Cardiac muscle cell (in vitro differentiated cells and primary cell): Measurements from ENCODE around the gene TMEM132C. TPM values are rescaled to one million over a fixed set of nuclear protein-coding genes. Genes with fewer than 3 reads are reported as not detected.

Experiments
- DNase-seq, 2 donors: peaks; one replicate each; pipeline versions ENCODE4 v3.0.0 to v3.0.0-alpha.2; 2010 to 2017; ENCODE audit warnings: low read depth in 1 of 2, low spot score in 1 of 2
- H3K27ac ChIP-seq: fragments of 200-600 bp; sonication (generic); 2 replicates; pipeline ENCODE4 v1.5.1; 2016
- H3K27me3 ChIP-seq: fragments of 200-600 bp; sonication (generic); 2 replicates; pipeline ENCODE4 v1.6.0; 2016; ENCODE audit warnings: control low read depth
- H3K36me3 ChIP-seq: fragments of 200-600 bp; sonication (generic); 2 replicates; pipeline ENCODE4 v1.5.1; 2016; ENCODE audit warnings: control low read depth
- H3K4me1 ChIP-seq: fragments of 200-600 bp; sonication (generic); 2 replicates; pipeline ENCODE4 v1.8.1; 2017; ENCODE audit warnings: low read depth, mild to moderate bottlenecking, mixed run types
- H3K4me3 ChIP-seq: fragments of 200-600 bp; sonication (generic); 2 replicates; pipeline ENCODE4 v1.5.1; 2016; ENCODE audit warnings: mild to moderate bottlenecking
- H3K9me3 ChIP-seq: fragments of 200-600 bp; sonication (generic); 2 replicates; pipeline ENCODE4 v1.5.1; 2017; ENCODE audit warnings: low read depth, mild to moderate bottlenecking, control low read depth
- polyA plus RNA-seq: library from polyadenylated mRNA; unstranded; fragments of >200 nt; fragmentation: Nextera tagmentation; extraction: Ambion mirVana; gene quantifications from 2 replicates; pipeline ENCODE4 v1.2.1, GENCODE V29; 2016
- total RNA-seq: library from RNA; depleted of rRNA; stranded (reverse); fragments of >200 nt; gene quantifications from 2 replicates; pipeline ENCODE4 v1.2.3, GENCODE V29; 2016
- TF ChIP-seq, protein P1 (sequence below): IDR thresholded peaks from 2 replicates; pipeline ENCODE4 v1.5.1; 2012; ENCODE audit warnings: low read depth, mild to moderate bottlenecking, low read length

The TMEM132C gene
- total and polyA plus RNA-seq, 2 experiments from 2014 or later = 1.8 to 2.5 TPM

DNA sequence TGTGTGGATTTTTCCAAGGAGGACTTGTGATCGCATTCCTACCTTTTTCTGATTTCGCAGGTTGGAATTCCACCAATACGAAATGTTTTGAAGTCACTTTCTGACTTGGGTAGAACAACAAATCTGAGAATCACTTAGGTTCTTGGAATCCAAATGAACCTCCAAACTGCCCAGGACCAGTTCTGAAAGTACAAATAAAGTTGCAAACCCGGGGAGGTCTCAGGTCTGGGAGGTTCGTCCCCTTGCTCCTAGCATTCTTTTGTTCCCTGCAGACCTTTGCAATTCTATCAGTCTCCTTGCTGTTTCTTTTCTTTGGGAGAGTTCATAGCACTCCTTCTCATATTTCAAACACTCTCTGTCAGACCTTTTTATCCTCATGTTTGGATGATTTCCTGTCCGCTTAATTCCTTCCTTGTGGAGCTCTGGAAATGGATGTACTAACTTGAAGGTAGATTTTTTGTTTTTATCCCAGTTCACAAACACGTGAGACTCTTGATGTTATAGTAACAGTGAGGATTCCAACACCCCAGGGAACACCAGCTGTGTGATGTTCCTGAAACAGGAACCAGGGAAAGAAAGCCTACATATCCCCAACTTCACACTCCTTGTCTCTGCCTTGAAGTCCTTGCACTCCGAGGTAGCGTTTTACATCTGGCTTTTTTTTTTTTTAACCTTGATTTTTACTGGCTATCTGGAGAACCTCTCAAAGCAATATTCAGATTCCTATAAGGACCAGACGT lies 70.6 kb downstream of the TMEM132C start:
- Histone ChIP-seq H3K36me3 (no peaks in the 10 kb centered on the region), H3K27me3 (no peaks in the 10 kb centered on the region), H3K4me3 (no peak overlapping the region), H3K4me1 (peaks cover 36% of the 10 kb centered on the region), H3K27ac (peak overlapping the region; percentile 26), H3K9me3 (no peaks in the 10 kb centered on the region)
- TF ChIP-seq, protein P1, sequence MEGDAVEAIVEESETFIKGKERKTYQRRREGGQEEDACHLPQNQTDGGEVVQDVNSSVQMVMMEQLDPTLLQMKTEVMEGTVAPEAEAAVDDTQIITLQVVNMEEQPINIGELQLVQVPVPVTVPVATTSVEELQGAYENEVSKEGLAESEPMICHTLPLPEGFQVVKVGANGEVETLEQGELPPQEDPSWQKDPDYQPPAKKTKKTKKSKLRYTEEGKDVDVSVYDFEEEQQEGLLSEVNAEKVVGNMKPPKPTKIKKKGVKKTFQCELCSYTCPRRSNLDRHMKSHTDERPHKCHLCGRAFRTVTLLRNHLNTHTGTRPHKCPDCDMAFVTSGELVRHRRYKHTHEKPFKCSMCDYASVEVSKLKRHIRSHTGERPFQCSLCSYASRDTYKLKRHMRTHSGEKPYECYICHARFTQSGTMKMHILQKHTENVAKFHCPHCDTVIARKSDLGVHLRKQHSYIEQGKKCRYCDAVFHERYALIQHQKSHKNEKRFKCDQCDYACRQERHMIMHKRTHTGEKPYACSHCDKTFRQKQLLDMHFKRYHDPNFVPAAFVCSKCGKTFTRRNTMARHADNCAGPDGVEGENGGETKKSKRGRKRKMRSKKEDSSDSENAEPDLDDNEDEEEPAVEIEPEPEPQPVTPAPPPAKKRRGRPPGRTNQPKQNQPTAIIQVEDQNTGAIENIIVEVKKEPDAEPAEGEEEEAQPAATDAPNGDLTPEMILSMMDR = no peak
- DNase-seq = no peak

DNA sequence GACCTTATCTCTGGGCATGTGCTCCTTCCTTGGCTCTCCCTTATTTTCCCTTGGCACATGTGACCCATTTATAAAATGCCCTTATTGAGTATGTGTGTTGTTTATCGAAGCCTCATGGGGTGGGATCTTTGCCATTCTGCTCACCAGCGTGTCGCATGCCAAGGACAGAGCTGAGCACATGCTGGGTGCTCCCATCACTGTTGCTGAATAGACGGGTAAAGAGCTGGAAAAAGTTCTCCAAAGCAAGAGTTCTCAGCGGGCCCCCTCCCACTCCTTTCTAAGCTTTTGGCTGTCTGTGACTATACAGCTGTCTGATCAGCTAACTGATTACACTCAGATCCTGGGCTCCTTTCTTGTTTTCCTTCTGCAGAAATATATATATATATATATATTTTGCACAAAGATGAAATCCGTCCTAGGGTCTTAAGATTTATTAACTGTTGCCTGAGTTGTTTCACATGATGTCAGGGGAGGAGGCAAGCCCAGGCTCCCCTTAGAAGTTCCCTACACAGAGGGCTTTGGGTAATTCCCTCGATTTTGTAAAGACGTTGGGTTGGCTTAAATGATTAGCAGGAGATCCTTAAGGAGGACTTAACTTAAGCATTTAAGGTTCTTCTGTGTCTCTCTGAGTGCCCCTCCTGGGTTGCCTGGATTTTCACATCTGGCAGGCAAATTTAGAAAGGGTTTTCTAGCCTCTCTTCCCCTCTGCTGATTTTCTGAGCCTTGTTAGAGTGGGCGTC lies 71.6 kb downstream of the TMEM132C start:
- Histone ChIP-seq H3K27ac (no peak overlapping the region), H3K27me3 (no peaks in the 10 kb centered on the region), H3K4me1 (peaks cover 36% of the 10 kb centered on the region), H3K4me3 (no peak overlapping the region), H3K9me3 (no peaks in the 10 kb centered on the region), H3K36me3 (no peaks in the 10 kb centered on the region)
- TF ChIP-seq, protein P1 = no peak
- DNase-seq = no peak

DNA sequence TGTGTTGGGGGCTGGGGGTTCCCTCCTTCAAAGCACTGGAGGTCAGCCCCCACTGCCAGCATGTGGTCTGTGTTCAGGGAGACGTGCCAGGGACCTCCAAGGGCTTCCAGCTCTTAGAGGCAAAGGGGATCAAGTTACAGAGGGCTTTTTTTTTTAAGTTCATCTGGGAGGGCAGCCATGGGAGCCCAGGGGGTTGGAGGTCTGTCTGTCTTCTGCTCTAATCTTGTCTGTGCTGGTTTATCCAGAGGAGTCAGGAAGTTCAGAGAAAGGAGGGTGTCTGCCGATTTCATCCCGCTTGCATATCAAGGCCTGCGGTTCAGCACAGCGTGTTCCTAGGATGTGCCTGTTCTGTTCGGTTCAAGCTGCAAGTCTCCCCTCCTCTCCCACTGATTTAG lies 72.2 kb downstream of the TMEM132C start:
- TF ChIP-seq, protein P1 = no peak
- H3K27ac ChIP-seq = no peak overlapping the region
- H3K4me3 ChIP-seq = no peak overlapping the region
- H3K4me1 ChIP-seq = peaks cover 36% of the 10 kb centered on the region
- no peaks in the 10 kb centered on the region for H3K36me3 ChIP-seq
- DNase-seq = peak; percentile 31 to 59
- H3K27me3 ChIP-seq = no peaks in the 10 kb centered on the region
- no peaks in the 10 kb centered on the region for H3K9me3 ChIP-seq

DNA sequence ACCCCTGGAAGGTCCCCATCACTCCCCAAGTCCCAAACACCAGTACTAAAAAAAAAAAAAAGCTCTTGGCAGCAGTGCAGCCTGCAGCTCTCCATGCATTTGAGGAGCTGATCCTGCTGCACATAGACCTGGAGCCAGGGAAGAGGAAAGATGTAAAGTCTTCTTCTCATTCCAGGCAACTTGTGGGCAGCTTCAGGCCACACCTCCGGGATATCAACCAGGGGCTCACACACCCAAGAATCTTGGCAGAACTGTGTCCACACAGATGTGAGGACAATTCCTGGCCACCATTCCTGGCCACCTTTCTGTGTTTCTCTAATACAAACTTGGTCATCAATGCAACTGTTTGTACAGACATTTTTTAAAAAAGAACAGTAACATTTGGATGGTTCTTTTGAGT lies 72.7 kb downstream of the TMEM132C start:
- TF ChIP-seq, protein P1 = no peak
- Histone ChIP-seq H3K4me1 (peaks cover 36% of the 10 kb centered on the region), H3K27me3 (no peaks in the 10 kb centered on the region), H3K4me3 (no peak overlapping the region), H3K9me3 (no peaks in the 10 kb centered on the region), H3K36me3 (no peaks in the 10 kb centered on the region), H3K27ac (no peak overlapping the region)
- DNase-seq = no peak

DNA sequence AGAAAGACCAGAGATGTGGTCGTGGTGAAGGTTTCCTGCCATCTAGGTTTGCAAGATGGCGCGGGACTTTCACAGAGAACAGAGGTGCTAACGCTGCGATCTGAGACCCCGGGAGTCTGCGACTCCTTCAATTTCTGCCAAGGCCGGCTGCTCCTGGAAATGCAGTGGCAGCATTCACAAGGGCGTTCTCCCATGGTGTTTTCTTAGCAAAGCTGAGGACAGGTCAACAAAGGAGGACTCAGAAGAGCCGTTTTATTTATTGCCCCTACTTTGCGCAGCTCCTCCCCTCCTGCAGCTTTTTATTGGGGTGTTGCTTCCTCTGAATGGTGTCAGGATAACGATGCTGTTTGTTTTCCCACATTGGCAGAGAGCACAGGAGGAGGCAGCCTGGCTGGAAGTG lies 86.3 kb downstream of the TMEM132C start:
- DNase-seq = no peak
- no peaks in the 10 kb centered on the region for H3K36me3 ChIP-seq
- TF ChIP-seq, protein P1 = no peak

More for the DNA sequence above, 86.3 kb downstream of the TMEM132C start:
- Histone ChIP-seq H3K9me3 (no peaks in the 10 kb centered on the region), H3K4me3 (no peak overlapping the region), H3K4me1 (no peaks in the 10 kb centered on the region), H3K27ac (no peak overlapping the region), H3K27me3 (no peaks in the 10 kb centered on the region)
